LNCaP clone FGC (cell line): Measurements from ENCODE around the gene ITPRIP.

Source experiments
- DNase-seq: peaks from one replicate; pipeline ENCODE4 v3.0.0-alpha.2; 2011; ENCODE audit warnings: low read depth
- H3K4me3 ChIP-seq: 2 replicates; pipeline ENCODE4 v1.5.1; 2011; ENCODE audit warnings: mild to moderate bottlenecking, low read depth, low read length, control low read depth
- CTCF ChIP-seq: IDR thresholded peaks from 2 replicates; pipeline ENCODE4 v1.5.1; 2012; ENCODE audit warnings: mild to moderate bottlenecking; ENCODE audit not compliant: control insufficient read depth, insufficient read depth; ENCODE audit errors: extremely low read depth

ITPRIP gene

GRCh38 chr10:104326991-104327610 lies 11.2 kb downstream of the ITPRIP start:
- no peak overlapping the region for H3K4me3 ChIP-seq
- DNase-seq: no peak
- no peak for TF ChIP-seq CTCF

GRCh38 chr10:104325436-104326435 lies 12.5 kb downstream of the ITPRIP start:
- no peak for TF ChIP-seq CTCF
- no peak overlapping the region for H3K4me3 ChIP-seq
- no peak for DNase-seq

- no peak for DNase-seq
- no peak overlapping the region for H3K4me3 ChIP-seq
- no peak for TF ChIP-seq CTCF
Measured at GRCh38 chr10:104324931-104325330, 13.3 kb downstream of the ITPRIP start.

- DNase-seq: no peak
- H3K4me3 ChIP-seq: no peak overlapping the region
- no peak for TF ChIP-seq CTCF
Measured at GRCh38 chr10:104324221-104324686, 14.0 kb downstream of the ITPRIP start.

- DNase-seq: no peak
- TF ChIP-seq CTCF: no peak
- no peak overlapping the region for H3K4me3 ChIP-seq
Measured at GRCh38 chr10:104323760-104324201, 14.5 kb downstream of the ITPRIP start.

GRCh38 chr10:104323085-104323484 lies 15.2 kb downstream of the ITPRIP start:
- no peak for TF ChIP-seq CTCF
- DNase-seq: no peak

More at GRCh38 chr10:104323085-104323484, 15.2 kb downstream of the ITPRIP start:
- H3K4me3 ChIP-seq: no peak overlapping the region
